Fibroblast of mammary gland (primary cell): ENCODE data around the gene LNPEP.

ENCODE experiments used
- DNase-seq: peaks from one replicate; pipeline ENCODE4 v3.0.0-alpha.2; 2010; ENCODE audit warnings: low read depth
- H3K4me3 ChIP-seq: 2 replicates; pipeline ENCODE4 v1.5.1; 2011; ENCODE audit warnings: low read depth, mild to moderate bottlenecking, low read length, moderate library complexity; ENCODE audit not compliant: control insufficient read depth
- TF ChIP-seq, protein P1 (sequence below): conservative IDR thresholded peaks from 2 replicates; pipeline ENCODE4 v1.5.1; 2011; ENCODE audit warnings: low read depth, low read length, inconsistent platforms; ENCODE audit not compliant: control insufficient read depth, insufficient read depth

LNPEP gene

DNA sequence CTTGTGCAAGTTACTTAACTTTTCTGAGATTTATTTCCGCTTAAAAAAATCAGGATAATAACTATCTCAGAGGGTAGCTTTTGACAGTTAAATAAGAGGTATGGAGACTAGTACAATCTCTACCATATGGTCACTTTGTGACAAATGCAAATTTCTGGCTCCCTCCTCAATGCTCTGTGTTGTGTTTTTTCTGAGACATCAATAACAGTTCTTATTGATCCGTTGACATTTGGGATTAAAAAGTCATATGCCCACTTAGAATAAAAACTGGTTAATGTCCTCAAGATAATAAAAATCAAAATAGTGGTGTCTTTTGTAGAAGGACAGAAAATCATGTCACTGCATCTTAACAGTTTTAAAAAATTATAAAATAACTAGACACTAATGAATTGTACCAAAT lies 24.7 kb upstream of the LNPEP start:
- DNase-seq: no peak
- TF ChIP-seq, protein P1, sequence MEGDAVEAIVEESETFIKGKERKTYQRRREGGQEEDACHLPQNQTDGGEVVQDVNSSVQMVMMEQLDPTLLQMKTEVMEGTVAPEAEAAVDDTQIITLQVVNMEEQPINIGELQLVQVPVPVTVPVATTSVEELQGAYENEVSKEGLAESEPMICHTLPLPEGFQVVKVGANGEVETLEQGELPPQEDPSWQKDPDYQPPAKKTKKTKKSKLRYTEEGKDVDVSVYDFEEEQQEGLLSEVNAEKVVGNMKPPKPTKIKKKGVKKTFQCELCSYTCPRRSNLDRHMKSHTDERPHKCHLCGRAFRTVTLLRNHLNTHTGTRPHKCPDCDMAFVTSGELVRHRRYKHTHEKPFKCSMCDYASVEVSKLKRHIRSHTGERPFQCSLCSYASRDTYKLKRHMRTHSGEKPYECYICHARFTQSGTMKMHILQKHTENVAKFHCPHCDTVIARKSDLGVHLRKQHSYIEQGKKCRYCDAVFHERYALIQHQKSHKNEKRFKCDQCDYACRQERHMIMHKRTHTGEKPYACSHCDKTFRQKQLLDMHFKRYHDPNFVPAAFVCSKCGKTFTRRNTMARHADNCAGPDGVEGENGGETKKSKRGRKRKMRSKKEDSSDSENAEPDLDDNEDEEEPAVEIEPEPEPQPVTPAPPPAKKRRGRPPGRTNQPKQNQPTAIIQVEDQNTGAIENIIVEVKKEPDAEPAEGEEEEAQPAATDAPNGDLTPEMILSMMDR: no peak
- no peak overlapping the region for H3K4me3 ChIP-seq

DNA sequence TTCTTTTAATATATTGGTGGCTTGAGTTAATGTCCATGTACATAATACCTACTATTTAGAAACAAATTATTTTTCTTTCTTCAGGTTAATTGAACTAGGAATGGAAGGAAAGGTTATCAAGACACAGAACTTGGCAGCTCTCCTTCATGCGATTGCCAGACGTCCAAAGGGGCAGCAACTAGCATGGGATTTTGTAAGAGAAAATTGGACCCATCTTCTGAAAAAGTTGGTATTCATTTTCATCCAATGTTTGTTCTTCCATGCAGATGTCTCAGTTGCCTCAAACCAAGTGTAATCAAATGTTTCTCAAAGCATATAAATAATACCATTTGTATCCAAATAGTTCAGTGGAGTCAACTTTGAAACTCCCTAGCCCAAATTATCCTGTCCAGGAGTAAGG lies 22.6 kb upstream of the LNPEP start:
- H3K4me3 ChIP-seq: no peak overlapping the region
- TF ChIP-seq, protein P1: no peak

DNA sequence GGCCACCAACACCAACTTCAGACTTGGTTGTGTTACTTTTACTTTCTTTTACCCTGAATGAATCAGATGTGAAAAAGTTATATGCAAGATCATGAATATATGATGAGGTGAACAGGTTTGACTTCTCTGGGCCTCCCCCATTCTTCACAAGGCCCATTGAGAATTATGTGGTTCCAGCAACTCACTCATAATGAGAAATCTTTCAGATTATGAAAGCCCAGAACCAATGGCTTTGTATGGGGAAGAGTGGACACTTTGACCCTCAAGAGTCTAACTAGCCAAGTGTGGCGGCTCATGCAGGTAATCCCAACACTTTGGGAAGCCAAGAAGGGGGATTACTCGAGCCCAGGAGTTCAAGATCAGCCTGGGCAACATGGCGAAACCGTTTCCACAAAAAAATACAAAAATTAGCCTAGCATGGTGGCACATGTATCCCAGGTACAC lies 16.1 kb upstream of the LNPEP start:
- TF ChIP-seq, protein P1: no peak
- DNase-seq: no peak
- no peak overlapping the region for H3K4me3 ChIP-seq

More for the DNA sequence above, 22.6 kb upstream of the LNPEP start:
- DNase-seq: no peak

DNA sequence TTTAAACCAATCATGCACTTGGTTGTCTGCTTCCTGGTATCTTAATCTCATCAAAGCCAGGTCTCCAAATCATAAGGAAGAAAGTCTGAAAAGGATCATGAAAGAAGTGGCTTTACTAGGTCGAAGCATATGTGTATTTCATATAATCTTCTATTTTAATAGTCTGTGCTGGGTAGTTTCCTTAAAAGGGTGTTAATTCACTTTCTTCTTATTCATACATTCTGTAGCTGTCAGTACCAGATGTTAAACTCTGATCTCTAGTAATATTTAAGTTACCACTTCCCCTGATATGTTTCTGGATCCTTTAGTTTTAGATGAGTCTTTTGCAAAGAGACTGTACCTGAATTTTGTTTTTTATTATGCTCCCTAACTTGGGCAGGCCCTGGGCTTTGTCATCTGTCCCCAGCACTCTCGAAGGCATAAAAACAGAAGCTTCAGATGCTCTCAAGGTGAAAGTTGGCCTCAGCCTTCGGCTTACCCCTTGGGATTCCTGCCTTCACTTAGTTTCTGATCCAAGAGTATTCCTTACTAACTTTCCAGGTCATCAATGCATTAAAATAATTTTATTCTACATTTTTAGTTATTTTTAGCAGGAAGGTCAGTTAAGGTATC lies 15.0 kb upstream of the LNPEP start:
- no peak overlapping the region for H3K4me3 ChIP-seq
- no peak for DNase-seq
- TF ChIP-seq, protein P1: no peak

DNA sequence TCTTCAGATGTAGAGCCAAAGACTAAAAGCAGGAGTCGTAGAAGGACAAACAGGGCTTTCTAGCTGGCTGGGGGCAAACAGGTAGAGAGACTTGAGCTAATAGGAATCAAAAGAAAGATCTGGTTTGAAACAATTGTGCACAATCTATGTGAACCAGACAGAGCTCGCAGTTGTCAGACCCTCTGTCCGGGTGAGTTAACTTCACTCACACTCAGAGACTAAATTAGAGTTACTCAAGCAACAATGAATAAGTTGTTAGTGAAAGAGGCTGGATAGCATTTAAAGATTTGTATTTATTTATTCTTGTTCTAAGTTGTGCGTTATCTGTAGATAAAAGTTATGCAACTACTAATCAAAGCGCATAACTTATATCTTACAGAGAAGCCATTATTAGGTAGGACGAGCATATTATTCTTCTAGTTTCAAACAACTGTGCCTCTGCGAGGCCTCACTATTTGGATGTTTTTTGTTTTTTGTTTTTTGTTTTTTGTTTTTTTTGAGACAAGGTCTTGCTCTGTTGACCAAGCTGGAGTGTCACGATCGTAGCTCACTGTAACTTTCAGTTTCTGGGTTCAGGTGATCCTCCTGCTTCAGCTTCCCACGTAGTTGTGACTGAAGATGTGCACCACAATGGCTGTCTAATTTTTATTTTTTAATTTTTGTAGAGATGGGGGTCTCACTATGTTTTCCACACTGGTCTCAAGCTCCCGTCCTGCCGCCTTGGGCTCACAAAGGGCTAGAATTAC lies 13.2 kb upstream of the LNPEP start:
- H3K4me3 ChIP-seq: no peak overlapping the region
- no peak for DNase-seq
- TF ChIP-seq, protein P1: no peak

DNA sequence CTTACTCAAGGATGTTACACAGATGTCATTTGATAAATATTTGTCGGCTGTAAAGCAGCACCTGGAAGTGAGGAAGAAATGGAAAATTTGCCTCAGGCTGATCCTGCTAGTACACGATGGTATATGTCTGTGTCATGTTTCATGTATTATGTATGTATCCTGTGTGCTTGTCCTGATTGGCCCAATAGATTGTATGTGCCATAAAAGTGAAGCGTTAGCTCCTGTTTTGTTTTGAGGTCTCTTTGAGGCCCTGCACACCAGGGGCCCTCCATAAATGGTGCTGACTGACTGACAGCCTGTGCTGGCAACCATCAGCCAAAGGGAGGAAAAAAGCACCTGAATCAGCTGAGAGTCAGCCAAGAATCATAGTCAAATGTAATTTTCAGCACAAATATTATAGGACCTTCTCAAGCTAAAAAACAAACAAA lies 11.8 kb upstream of the LNPEP start:
- no peak for DNase-seq
- TF ChIP-seq, protein P1: no peak
- H3K4me3 ChIP-seq: no peak overlapping the region
